ENCODE measurements around the gene PTGDS. TPM values are rescaled to one million over a fixed set of nuclear protein-coding genes. Genes with fewer than 3 reads are reported as not detected.

Gene PTGDS
- total RNA-seq, 1 experiment from 2014 or later = not detected

DNA sequence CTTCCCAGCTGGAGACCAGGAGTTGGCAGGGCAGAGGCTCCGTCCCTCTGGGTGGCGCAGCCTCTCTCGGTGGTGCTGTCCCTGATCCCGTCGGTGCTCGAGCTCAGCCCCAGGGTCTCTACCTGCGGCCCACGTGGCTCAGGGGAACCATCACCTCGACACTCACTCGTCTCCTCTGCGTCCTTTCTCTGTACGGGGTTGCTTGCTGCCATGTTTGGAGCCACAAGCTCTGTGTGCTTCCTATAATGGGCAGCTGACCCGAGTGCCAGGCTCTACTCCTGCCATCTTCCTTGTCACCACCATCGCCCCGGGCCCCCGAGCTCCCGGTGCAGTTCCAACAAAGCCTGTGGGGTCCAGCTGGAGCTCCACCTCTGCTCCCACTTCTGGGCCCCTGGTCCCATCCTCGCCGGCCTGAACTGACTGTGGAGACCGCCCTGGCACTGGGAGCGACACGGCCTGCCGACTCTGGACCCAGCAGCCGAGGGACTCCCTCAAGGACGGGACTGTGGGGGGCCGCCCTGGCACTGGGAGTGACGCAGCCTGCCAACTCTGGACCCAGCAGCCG is 37.8 kb upstream of the PTGDS start:
- TF ChIP-seq, protein P1, sequence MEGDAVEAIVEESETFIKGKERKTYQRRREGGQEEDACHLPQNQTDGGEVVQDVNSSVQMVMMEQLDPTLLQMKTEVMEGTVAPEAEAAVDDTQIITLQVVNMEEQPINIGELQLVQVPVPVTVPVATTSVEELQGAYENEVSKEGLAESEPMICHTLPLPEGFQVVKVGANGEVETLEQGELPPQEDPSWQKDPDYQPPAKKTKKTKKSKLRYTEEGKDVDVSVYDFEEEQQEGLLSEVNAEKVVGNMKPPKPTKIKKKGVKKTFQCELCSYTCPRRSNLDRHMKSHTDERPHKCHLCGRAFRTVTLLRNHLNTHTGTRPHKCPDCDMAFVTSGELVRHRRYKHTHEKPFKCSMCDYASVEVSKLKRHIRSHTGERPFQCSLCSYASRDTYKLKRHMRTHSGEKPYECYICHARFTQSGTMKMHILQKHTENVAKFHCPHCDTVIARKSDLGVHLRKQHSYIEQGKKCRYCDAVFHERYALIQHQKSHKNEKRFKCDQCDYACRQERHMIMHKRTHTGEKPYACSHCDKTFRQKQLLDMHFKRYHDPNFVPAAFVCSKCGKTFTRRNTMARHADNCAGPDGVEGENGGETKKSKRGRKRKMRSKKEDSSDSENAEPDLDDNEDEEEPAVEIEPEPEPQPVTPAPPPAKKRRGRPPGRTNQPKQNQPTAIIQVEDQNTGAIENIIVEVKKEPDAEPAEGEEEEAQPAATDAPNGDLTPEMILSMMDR (IDR thresholded peaks at IDR 0.05; ENCODE audit: unreplicated experiment) = no peak
- H3K27me3 Mint-ChIP-seq (ENCODE audit: unreplicated experiment) = no peaks in the 10 kb centered on the region
- H3K36me3 Mint-ChIP-seq (ENCODE audit: insufficient read depth, unreplicated experiment) = peaks cover 74% of the 10 kb centered on the region
- DNase-seq = no peak
- no peak overlapping the region for H3K4me3 Mint-ChIP-seq (ENCODE audit: low read depth, unreplicated experiment)
- peaks cover 9% of the 10 kb centered on the region for H3K4me1 Mint-ChIP-seq (ENCODE audit: low read depth, unreplicated experiment)
- CTCF ChIA-PET = no interaction called here
- H3K27ac Mint-ChIP-seq (ENCODE audit: unreplicated experiment) = peak overlapping the region; percentile 55
- intact Hi-C loops (cut with micrococcal nuclease; ENCODE audit: unreplicated experiment) = no loop called here
- no TSS peak for BruUV-seq (replicated peaks)
- H3K9me3 Mint-ChIP-seq (ENCODE audit: low read depth, unreplicated experiment) = no peaks in the 10 kb centered on the region

DNA sequence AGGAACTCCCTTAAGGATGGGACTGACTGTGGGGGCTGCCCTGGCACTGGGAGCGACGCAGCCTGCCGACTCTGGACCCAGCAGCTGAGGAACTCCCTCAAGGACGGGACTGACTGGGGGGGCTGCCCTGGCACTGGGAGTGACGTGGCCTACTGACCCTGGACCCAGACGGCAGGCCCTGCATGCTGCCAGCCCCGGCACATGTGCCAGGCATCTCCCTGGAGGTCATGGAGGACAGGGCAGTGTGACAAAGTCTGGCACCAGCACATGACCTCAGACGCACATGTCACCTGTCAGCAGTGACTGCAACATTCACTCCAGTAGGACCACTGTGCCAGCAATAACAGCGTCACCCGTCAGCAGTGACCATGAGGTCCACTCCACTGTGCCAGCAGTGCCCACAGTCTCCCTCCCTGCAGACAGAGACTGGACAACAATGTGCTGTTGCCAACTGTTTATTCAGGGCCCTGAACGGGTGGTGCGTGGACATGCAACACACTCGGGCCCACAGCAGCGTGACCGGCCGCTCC is 37.2 kb upstream of the PTGDS start:
- no TSS peak for BruUV-seq (replicated peaks)
- H3K4me3 Mint-ChIP-seq (ENCODE audit: low read depth, unreplicated experiment) = no peak overlapping the region
- DNase-seq = no peak
- H3K9me3 Mint-ChIP-seq (ENCODE audit: low read depth, unreplicated experiment) = no peaks in the 10 kb centered on the region
- TF ChIP-seq, protein P1 (IDR thresholded peaks at IDR 0.05; ENCODE audit: unreplicated experiment) = no peak
- H3K27ac Mint-ChIP-seq (ENCODE audit: unreplicated experiment) = no peak overlapping the region
- intact Hi-C loops (cut with micrococcal nuclease; ENCODE audit: unreplicated experiment) = no loop called here
- H3K4me1 Mint-ChIP-seq (ENCODE audit: low read depth, unreplicated experiment) = peaks cover 14% of the 10 kb centered on the region
- H3K27me3 Mint-ChIP-seq (ENCODE audit: unreplicated experiment) = no peaks in the 10 kb centered on the region
- H3K36me3 Mint-ChIP-seq (ENCODE audit: insufficient read depth, unreplicated experiment) = peaks cover 76% of the 10 kb centered on the region
- CTCF ChIA-PET = no interaction called here

GRCh38 chr9:136940526-136941230 is 36.6 kb upstream of the PTGDS start:
- no peak overlapping the region for H3K4me3 Mint-ChIP-seq (ENCODE audit: low read depth, unreplicated experiment)
- H3K27me3 Mint-ChIP-seq (ENCODE audit: unreplicated experiment) = no peaks in the 10 kb centered on the region
- intact Hi-C loops (cut with micrococcal nuclease; ENCODE audit: unreplicated experiment) = no loop called here
- TF ChIP-seq, protein P1 (IDR thresholded peaks at IDR 0.05; ENCODE audit: unreplicated experiment) = no peak
- no peak overlapping the region for H3K27ac Mint-ChIP-seq (ENCODE audit: unreplicated experiment)
- no peaks in the 10 kb centered on the region for H3K9me3 Mint-ChIP-seq (ENCODE audit: low read depth, unreplicated experiment)
- BruUV-seq (replicated peaks) = no TSS peak
- CTCF ChIA-PET = no interaction called here
- H3K36me3 Mint-ChIP-seq (ENCODE audit: insufficient read depth, unreplicated experiment) = peaks cover 82% of the 10 kb centered on the region
- H3K4me1 Mint-ChIP-seq (ENCODE audit: low read depth, unreplicated experiment) = peaks cover 15% of the 10 kb centered on the region
- DNase-seq = no peak

DNA sequence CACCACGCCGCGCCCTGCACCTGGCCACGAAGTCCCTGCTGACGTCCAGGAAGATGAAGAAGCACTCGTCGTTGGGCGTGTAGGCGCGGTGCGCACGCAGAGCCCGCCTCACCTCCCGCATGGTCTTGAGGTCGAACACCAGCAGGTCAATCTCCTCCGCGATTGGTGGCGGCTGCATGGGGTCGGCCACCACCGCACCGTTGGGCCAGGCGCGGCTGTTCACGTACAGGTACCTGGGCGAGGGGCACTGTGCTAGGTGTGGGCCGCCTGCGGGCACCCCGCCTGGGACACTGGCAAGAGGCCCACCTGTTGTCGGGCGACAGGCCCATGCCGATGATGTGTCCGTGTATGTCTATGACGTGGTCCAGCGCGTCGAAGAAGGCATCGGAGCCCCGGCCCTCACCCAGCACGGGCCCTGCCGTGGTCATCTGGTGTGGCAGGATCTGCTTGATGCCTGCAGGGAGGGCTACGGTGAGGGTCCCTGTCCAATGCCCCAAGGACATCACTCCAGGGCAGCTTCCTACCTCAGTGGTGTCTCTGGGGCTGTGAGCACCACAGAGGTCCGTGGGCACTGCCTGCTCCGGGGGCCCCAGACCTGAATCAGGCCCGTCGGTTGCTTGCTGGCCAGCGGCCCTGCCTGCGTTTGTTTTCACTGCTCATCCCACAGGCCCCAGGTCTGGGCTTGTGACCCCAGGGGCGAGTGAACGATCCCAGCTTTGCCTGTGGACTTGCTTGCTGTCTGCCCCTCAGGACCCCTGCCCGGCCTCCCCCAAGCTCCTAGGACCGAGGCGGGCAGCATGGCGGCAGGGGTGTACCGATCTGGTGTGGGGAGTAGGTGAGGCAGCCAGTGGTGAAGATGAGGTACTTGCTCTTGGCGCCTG is 35.8 kb upstream of the PTGDS start:
- intact Hi-C loops (cut with micrococcal nuclease; ENCODE audit: unreplicated experiment) = no loop called here
- H3K4me3 Mint-ChIP-seq (ENCODE audit: low read depth, unreplicated experiment) = no peak overlapping the region
- no TSS peak for BruUV-seq (replicated peaks)
- TF ChIP-seq, protein P1 (IDR thresholded peaks at IDR 0.05; ENCODE audit: unreplicated experiment) = no peak
- peaks cover 81% of the 10 kb centered on the region for H3K36me3 Mint-ChIP-seq (ENCODE audit: insufficient read depth, unreplicated experiment)
- peaks cover 15% of the 10 kb centered on the region for H3K4me1 Mint-ChIP-seq (ENCODE audit: low read depth, unreplicated experiment)
- no peak overlapping the region for H3K27ac Mint-ChIP-seq (ENCODE audit: unreplicated experiment)
- no peaks in the 10 kb centered on the region for H3K27me3 Mint-ChIP-seq (ENCODE audit: unreplicated experiment)
- CTCF ChIA-PET = no interaction called here
- no peak for DNase-seq
- no peaks in the 10 kb centered on the region for H3K9me3 Mint-ChIP-seq (ENCODE audit: low read depth, unreplicated experiment)
